ENCODE measurements around the gene PHACTR1. TPM values are rescaled to one million over a fixed set of nuclear protein-coding genes. Genes with fewer than 3 reads are reported as not detected.

PHACTR1 gene
- total RNA-seq, 2 donors from 2014 or later: 6.0 to 12.9 TPM

DNA sequence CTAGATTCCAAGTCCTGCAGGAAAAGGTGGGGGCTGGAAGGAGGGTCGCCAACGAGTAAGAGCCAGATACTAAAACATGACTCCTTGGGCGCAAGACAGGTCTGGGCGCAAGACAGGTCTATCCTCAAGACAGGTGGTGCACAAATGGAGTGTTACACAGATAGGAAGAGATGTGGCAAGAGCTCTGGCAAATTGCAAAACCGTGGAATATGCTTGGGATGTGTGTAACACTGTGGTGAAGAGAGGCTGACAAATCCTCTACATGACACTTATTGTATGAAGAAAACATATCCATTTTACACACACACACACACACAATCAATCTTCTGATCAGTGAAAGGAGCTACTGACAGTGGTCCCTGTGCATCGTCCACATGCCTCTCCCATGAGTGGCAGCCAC lies 534.1 kb downstream of the PHACTR1 start:
- TF ChIP-seq CTCF (IDR thresholded peaks at IDR 0.05) (no peak), POLR2A (IDR thresholded peaks at IDR 0.05) (no peak)
- Histone ChIP-seq H3K4me3 (no peak overlapping the region), H3K27me3 (no peaks in the 10 kb centered on the region), H3K36me3 (replicated peaks in 1 of 2; ENCODE audit: insufficient read depth in 1 of 2, low read depth in 2 of 2) (no peaks in the 10 kb centered on the region), H3K4me1 (peaks cover 9% of the 10 kb centered on the region), H3K9me3 (no peaks in the 10 kb centered on the region), H3K27ac (no peak overlapping the region)
- ATAC-seq (no peak), DNase-seq (no peak)
- intact Hi-C loops (cut with DNase I): no loop called here
- 84 to 86% methylated on average over 6 of the region's 6 CpGs for WGBS, 2 donors

DNA sequence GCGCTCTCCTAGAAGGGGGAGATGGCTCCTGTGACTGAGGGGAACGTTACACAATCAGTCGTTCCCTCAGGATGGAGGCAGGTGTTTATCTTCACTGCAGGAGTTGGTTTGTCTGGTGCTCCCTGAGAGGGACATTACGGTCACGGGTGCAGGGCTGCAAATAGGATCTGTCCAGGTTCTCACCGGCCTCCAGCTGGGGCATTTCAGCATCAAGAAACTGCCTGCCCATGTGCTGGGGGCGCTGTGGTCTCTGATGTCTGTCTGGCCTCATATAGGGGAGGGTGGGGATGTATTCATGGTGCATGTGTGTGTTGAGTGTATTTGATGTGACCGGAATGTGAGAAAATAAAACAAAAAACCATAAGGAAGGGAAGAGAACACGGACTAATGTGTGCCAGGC lies 534.7 kb downstream of the PHACTR1 start:
- no peak for ATAC-seq
- 85 to 98% methylated on average over 8 to 9 of the region's 9 CpGs for WGBS, 2 donors
- H3K4me3 ChIP-seq: no peak overlapping the region
- no peak for DNase-seq
- H3K36me3 ChIP-seq (replicated peaks in 1 of 2; ENCODE audit: insufficient read depth in 1 of 2, low read depth in 2 of 2): no peaks in the 10 kb centered on the region
- intact Hi-C loops (cut with DNase I): no loop called here
- TF ChIP-seq POLR2A (IDR thresholded peaks at IDR 0.05) (no peak), CTCF (IDR thresholded peaks at IDR 0.05) (no peak)
- no peaks in the 10 kb centered on the region for H3K27me3 ChIP-seq
- no peak overlapping the region for H3K27ac ChIP-seq
- peaks cover 14% of the 10 kb centered on the region for H3K4me1 ChIP-seq
- no peaks in the 10 kb centered on the region for H3K9me3 ChIP-seq

- H3K36me3 ChIP-seq (replicated peaks in 1 of 2; ENCODE audit: insufficient read depth in 1 of 2, low read depth in 2 of 2): no peaks in the 10 kb centered on the region
- intact Hi-C loops (cut with DNase I): no loop called here
- peaks cover 18% of the 10 kb centered on the region for H3K4me1 ChIP-seq
- ATAC-seq (no peak), DNase-seq (no peak)
- no peaks in the 10 kb centered on the region for H3K9me3 ChIP-seq
- H3K27ac ChIP-seq: no peak overlapping the region
- no peak for TF ChIP-seq CTCF (IDR thresholded peaks at IDR 0.05)
- no peak for TF ChIP-seq POLR2A (IDR thresholded peaks at IDR 0.05)
- WGBS, 2 donors: 91 to 97% methylated on average over 5 of the region's 5 CpGs
- H3K27me3 ChIP-seq: no peaks in the 10 kb centered on the region
- no peak overlapping the region for H3K4me3 ChIP-seq
Observed at GRCh38 chr6:13252790-13253189, 536.2 kb downstream of the PHACTR1 start.

DNA sequence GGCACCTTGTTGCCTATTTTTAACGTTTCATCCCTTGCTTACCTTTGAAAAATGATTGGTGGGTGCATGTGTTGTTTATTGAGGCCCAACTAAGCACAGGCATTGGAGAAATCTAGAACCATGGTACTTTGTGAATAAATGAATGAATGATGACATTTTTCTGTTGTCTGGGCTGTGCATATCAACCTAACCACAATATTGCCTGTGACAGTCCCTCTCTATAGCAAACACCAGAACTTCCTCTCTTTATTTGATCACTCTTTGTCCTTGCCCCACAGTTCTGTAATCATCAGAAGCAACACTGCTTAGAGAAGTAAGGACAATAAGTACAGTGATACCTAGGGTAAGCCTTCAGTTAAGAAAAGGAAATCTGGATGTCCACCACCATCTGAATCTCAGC lies 536.7 kb downstream of the PHACTR1 start:
- H3K27me3 ChIP-seq: no peaks in the 10 kb centered on the region

More for the DNA sequence above, 536.7 kb downstream of the PHACTR1 start:
- 50 to 58% methylated on average over 1 of the region's 1 CpG for WGBS, 2 donors
- H3K4me3 ChIP-seq: no peak overlapping the region
- peaks cover 14% of the 10 kb centered on the region for H3K4me1 ChIP-seq
- no peak for DNase-seq
- no peaks in the 10 kb centered on the region for H3K9me3 ChIP-seq
- H3K36me3 ChIP-seq (replicated peaks in 1 of 2; ENCODE audit: insufficient read depth in 1 of 2, low read depth in 2 of 2): no peaks in the 10 kb centered on the region
- intact Hi-C loops (cut with DNase I): no loop called here
- TF ChIP-seq CTCF (IDR thresholded peaks at IDR 0.05): no peak
- TF ChIP-seq POLR2A (IDR thresholded peaks at IDR 0.05): no peak
- no peak for ATAC-seq
- H3K27ac ChIP-seq: no peak overlapping the region
